ENCODE results near the gene PLEKHH1.

DNA sequence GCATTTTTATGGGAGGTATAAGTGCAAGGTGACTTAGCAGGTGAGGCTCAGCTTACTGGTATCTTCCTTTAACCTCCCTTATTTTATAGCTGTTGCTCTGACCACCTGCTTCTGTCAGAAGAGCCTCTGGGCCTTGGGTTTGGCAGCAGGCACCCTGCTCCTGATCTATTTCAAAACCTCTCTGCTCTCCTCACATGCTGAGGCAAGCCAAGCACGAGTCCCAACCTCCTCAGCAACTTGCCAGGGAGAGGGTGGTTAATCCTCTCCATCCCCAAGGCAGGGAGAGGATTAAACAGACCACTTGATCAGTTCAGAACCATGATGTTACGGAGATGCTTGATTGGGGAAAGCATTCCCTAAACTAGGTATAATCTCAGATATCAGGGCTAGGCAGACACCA, 5.4 kb downstream of the PLEKHH1 start:
- TF ChIP-seq, protein P1, sequence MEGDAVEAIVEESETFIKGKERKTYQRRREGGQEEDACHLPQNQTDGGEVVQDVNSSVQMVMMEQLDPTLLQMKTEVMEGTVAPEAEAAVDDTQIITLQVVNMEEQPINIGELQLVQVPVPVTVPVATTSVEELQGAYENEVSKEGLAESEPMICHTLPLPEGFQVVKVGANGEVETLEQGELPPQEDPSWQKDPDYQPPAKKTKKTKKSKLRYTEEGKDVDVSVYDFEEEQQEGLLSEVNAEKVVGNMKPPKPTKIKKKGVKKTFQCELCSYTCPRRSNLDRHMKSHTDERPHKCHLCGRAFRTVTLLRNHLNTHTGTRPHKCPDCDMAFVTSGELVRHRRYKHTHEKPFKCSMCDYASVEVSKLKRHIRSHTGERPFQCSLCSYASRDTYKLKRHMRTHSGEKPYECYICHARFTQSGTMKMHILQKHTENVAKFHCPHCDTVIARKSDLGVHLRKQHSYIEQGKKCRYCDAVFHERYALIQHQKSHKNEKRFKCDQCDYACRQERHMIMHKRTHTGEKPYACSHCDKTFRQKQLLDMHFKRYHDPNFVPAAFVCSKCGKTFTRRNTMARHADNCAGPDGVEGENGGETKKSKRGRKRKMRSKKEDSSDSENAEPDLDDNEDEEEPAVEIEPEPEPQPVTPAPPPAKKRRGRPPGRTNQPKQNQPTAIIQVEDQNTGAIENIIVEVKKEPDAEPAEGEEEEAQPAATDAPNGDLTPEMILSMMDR (conservative IDR thresholded peaks at IDR 0.05 in 1 of 2, IDR thresholded peaks at IDR 0.05 in 1 of 2; ENCODE audit: extremely low read depth in 1 of 2, insufficient read depth in 1 of 2, low read depth in 1 of 2, low read length in 2 of 2): no peak
- TF ChIP-seq EZH2 (IDR thresholded peaks at IDR 0.05; ENCODE audit: borderline replicate concordance, low read length): no peak

Measured in mammary epithelial cell (primary cell).